Central memory CD4-positive, alpha-beta T cell (primary cell): ENCODE results near the gene CCDC85C.

Experiments
- DNase-seq: peaks from one replicate; pipeline ENCODE4 v3.0.0; 2022

The CCDC85C gene

DNA sequence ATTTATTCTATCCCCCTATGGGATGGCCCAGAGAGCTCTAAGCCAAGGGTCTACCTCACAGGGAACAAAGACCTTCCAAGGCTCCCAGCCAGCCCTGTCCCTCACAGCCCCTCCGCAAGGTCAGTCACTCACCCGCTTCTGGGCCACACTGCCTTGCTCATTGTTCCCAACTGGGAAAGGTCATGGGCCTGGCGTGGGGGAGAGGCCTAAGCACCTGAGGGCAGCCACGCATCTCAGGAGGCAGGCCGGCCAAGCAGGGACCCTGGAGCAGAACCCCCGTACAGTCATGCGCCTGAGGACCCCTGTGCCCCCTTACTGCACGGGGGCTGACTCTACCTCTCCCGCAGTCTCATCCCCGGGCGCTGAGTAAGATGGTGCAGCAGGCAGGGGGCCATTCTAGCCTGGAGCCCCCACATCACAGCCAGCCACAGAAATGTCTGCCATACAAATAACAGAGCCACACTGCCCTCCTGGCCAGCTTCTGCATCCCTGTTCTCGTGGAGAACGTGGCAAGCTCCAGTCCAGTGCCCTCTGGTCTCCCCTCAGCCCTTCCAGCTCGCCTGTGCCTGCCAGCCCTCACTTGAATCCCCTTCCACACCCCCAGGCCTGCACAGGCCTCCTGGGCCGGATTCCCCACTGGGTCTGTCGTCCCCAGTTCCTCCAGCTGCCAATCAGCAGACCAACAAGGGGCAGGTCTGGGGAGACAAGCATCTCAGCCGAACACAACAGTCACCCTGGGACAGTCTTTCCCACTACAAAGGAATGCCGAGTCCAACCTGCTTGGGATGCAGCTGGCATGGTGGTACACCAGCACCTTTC is 16.3 kb downstream of the CCDC85C start:
- no peak for DNase-seq

DNA sequence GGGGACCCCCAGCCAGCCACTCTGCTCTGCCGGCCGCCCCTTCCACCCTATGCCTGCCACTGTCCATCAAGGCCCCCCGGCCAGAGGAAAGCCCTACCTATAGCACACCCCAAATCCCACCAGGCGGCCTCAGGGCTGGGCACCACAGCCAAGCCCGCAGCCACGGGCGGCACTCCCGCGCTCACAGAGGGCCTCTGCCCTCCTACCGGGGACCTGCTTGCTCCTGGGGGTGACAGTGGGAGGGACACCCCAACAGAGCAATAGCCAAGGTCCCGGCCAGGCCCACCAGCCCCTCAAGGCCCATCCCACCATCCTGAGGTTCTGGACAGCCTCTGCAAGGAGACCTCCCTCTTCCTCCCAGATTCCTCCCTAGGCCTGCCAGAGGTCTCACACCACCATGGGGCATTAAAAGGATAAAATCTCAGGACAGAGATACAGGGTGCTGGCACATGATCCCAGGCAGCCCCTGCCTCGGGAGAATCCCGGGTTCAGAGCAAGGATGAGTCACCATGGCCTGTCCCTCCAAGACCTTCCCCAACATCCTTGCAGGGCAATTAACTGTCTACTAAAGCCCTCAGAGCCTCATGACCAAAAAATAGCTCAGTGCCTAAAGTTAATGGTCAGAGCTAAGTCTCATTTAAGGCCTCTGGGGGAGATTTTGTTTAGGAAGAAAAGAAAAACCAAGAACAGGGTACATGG is 17.1 kb downstream of the CCDC85C start:
- DNase-seq: no peak

DNA sequence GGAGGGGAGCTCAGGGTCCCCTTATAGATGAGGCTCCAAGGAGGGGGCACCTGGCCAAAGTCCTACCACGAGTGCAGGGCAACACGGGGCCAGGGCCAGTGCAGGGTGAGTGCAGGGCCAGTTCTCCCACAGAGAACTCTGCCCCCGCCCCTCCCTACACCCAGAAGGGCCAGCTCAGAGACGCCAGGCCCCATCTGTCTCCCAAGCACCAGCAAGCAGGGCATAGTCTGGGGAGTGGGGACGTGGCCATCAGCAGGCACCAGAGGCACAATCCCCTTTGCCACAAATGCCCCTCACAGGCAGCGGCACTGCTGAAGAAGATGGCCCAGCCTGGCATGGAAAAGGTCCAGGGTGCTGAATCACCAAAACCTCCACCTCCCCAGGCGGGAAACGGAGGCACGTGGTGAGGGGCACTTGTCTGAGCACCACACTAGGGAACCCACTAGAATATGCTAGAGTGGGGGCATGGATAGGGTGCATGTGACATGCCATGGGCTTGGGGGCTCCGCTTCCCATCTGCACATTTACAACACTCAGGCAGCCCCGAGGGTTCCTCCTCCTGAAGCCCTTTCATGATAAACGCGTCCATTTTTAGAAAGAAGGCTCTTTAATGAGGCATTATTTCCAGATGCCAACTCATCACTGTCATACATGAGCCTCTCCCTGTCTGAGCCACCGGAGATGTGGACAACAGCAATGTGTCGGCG is 17.8 kb downstream of the CCDC85C start:
- no peak for DNase-seq

DNA sequence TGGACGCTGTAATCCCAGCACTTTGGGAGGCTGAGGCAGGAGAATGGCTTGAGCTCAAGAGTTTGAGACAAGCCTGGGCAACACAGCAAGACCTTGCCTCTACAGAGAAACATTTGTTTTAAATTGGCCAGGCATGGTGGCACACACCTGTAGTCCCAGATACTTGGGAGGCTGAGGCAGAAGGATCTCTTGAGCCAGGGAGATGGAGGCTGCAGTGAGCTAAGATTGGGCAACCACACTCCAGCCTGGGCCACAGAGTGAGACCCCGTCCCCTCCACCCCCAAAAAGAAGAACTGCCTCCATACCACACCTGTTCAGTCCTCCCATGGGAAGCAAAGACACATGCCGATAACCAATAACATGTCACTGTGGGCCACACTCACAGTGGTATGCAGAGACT is 19.2 kb downstream of the CCDC85C start:
- DNase-seq: no peak

- no peak for DNase-seq
Observed at GRCh38 chr14:99581938-99582337, 22.1 kb downstream of the CCDC85C start.

DNA sequence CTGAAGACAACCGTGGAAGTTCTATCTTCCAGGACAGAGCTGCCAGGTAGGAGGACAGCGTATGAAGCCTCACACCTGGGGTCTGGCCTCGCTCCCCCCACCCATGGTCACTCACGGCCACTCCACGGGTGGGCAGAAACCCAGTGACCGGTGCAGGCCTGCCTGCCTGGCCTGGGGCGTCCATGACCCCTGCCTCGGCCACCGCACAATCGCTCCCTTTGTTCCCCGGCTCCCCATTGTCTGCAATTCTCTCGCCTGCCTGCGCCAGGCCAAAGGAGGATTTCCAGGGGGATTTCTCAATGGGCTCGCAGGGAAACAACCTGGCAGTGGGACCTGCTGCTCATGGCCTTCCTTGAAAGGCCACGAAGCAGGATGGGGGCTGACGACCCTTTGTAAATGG is 22.6 kb downstream of the CCDC85C start:
- no peak for DNase-seq

- DNase-seq: no peak
Observed at GRCh38 chr14:99579903-99580571, 24.0 kb downstream of the CCDC85C start.

DNA sequence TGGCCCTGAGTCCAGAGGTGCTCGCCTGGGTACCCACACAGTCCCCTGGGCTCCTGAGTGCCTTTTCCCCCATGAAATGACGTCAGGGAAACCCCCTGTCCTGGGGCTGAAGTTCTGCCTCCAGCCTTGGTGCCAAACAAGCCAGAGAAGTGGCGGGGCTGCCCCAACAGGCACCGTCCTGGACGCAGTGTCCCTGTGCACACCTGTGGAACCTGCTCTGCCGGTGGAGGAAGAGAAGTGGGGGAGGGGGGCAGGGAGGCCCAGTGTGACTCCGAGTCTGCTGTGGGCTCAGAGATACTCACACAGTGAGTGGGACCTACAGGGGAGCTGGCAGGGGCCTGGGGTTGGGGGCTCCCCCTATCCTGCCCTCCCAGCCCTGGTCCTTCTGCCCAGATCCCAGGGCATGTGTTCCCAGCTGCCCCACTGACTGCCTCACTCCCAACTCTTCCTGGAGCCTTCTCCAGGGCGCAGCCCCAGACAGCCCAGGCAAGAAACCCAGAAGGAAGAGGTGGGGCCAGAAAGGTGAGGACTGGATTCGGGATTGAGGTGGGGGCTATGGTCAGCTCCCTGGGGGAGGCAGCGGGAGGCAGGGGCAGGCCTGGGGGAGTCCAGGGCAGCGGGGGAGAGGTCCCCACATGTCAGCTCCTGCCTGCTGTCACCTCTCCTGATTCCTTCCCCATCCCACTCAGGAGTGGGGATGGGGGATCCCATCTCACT is 24.7 kb downstream of the CCDC85C start:
- no peak for DNase-seq

DNA sequence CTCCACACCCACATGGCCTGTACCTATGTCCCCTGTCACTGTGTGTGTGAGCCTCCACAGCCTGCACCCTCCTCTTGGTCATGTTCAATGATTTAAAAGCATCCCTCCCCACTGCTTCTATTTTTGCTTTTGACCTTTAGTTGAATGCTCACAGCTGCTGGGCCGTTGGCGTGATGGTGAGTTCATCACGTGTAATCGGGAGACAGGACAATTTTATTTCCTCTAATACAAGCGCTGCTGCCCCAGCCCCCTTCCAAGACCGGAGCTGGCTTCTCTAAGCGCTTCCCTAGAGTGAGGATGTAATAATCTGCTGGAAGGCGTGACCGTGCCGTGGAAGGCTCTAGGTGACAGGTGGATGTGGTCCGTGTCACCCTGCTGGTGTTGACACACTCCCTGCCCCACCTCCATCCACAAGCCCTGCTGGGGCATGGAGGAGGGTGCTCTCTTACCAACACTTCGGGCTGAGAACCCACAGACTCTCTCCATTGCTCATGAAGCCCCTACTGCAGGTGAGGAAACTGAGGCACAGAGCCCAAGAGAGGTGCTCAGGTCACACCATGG is 25.4 kb downstream of the CCDC85C start:
- DNase-seq: no peak

- DNase-seq: no peak
Observed at GRCh38 chr14:99576761-99577705, 27.0 kb downstream of the CCDC85C start.

GRCh38 chr14:99576304-99576703 is 27.7 kb downstream of the CCDC85C start:
- DNase-seq: no peak

GRCh38 chr14:99575043-99576023 is 28.7 kb downstream of the CCDC85C start:
- DNase-seq: no peak

GRCh38 chr14:99574099-99574880 is 29.7 kb downstream of the CCDC85C start:
- no peak for DNase-seq

GRCh38 chr14:99573436-99574098 is 30.4 kb downstream of the CCDC85C start:
- DNase-seq: no peak

GRCh38 chr14:99573000-99573330 is 31.0 kb downstream of the CCDC85C start:
- no peak for DNase-seq

DNA sequence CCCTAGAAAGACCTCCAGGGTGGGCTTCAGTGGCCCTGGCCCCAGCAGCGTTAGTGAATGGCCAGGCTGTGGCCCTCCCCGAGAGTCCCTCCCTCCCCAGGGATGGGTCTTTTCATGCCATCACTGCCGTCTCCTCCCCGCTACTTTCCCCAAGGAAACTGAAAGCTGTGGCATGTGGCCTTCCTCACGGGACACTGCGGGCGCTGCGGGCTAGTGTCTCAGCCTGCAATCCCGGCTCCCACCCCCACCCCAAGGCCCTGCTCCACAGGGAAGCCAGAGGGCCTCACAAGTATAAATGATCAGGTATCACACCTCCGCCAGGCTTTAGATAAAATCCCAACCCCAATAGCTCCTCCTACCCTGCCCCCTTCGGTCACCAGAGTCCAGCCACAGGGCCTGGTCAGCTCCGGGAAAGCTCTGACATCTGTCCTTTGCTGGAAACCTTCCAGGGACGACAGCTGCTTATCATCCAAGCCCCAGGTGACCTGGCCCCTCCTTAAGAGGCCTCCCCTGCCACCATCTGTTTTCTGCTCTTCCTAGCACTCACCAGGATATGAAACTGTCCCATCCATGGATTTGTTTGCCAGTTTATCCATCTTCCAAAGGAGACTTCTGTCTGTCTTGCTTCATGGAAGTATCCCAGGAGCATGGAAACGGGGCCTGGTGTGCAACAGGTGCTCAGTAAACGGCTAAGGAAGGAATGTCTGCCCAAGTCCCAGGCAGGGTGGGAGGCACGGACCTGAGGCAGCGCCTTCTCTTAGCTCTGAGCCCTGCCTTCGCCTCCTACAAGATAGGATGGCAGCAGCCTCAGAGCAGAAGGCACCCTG is 31.6 kb downstream of the CCDC85C start:
- DNase-seq: no peak

- DNase-seq: no peak
Observed at GRCh38 chr14:99571303-99571986, 32.6 kb downstream of the CCDC85C start.
